HG03135 (cell line): ENCODE results near the gene SERPINB12.
A peak's percentile ranks its signal among the peaks of the same experiment; 100 is the strongest.

ENCODE experiments used
- ATAC-seq: cut with Tn5 transposase; IDR thresholded peaks from one replicate; pipeline ENCODE4 v1.9.1; 2021; ENCODE audit warnings: mild to moderate bottlenecking, moderate library complexity; ENCODE audit not compliant: unreplicated experiment

The SERPINB12 gene

DNA sequence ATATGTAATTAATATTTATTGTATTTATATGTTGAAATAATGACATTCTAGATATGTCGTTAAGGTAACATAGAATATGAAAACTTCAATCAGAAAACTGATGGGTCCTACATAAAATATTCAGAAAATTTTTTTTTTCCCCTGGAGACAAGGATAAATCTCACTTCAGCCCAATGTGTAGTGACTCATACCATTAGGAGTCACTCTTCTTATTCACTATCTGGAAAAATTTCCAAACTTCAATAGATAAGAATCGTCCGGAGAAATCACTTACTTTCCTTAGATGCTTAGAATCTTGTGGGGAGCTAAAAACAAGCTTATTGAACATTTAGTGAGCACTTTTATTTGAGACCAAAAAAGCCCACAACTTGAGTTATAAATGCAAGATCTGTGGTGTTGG, 49.6 kb downstream of the SERPINB12 start:
- ATAC-seq = no peak

DNA sequence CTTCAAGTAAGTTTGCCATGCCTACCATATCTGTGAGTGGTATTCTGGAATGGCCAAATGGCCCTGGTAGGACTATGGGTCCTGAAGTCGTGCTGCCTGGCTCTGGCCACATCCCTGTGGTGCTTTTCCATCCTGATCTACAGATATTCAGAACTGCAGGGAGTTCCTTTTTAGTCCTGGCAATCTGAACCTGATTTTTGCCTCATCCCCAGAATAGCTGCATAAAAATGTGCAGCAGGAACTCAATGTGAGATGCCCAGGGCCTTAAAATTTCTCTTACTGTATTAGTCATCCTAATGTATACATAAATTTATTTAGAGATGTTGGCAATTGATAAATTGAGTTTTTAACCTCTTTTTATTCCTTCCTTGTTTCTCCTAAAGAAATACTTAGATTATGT, 50.3 kb downstream of the SERPINB12 start:
- no peak for ATAC-seq

DNA sequence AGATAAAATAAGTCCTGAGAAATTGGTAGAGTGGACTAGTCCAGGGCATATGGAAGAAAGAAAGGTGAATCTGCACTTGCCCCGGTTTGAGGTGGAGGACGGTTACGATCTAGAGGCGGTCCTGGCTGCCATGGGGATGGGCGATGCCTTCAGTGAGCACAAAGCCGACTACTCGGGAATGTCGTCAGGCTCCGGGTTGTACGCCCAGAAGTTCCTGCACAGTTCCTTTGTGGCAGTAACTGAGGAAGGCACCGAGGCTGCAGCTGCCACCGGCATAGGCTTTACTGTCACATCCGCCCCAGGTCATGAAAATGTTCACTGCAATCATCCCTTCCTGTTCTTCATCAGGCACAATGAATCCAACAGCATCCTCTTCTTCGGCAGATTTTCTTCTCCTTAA, 54.8 kb downstream of the SERPINB12 start:
- ATAC-seq = no peak

DNA sequence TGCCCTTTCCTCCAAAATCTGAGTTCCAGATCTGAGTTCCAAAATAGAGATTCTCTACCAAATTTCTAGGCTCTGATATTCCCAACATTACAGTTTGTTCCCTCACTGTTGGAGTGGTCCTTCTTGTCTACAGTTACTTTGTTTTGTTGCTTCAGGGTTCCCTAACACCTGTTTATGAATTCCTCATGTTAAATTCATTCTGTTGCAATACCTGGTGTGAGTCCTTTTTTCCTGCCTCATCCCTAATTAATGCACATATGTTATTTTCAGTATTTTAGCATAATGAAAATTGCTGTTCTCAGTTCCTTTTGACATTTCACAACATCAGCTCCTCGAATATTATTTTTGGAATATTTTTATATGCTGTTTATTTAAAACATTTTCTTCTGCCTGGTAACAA, 61.2 kb downstream of the SERPINB12 start:
- no peak for ATAC-seq

DNA sequence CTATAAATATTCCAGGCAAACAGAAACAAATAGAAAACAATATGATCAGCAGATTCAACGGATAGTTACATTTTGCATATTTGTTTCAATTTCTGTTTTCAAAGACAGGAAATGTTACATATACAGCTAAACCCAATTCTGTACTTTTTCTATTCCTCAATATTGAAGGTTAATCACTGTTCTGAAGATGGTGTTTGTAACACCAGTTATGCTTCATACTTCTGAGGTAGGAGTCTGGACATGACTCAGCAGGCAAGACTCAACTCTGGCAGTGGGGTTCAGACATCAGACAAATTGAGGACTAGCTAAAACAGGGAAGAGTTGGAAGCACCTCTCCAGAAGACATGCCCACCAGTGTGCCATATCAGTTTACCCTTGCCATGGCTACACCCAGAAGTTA, 61.6 kb downstream of the SERPINB12 start:
- ATAC-seq = peak; percentile 87

DNA sequence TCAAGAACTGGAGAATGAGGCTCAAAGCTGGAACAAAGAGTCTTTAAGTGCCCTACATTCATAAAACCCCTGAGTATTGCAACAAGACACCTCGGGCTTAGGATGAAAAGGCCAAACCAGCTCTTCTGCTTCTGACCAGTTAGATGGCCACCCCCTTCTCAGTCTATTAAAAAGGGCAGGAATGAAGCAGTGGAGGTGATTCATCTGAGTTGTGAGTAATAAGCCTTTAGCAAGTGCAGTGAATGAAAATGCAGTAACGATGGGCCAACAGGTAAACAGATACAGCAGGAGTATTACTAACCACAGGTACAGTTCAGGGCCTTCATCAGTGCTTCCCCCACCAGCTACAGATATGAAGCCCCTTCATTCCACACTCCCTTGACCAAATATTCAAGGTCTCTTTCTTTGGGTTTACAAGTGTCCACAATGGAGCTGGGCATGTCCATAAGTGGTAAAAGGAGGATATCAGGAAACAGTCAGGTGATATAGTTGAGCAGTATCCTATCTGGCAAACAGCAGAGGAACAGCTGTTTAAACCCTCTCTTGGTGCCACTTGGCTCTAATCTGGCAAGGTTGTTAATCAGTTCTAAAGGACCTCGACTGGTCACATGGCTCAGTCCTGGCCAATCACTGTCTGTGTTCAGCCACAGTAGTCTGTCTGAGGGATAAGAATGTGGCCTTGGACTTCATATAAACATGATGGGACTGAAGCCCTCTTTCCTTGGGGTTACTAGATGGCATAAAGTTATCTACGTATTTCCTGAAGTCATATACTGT, 62.8 kb downstream of the SERPINB12 start:
- no peak for ATAC-seq

DNA sequence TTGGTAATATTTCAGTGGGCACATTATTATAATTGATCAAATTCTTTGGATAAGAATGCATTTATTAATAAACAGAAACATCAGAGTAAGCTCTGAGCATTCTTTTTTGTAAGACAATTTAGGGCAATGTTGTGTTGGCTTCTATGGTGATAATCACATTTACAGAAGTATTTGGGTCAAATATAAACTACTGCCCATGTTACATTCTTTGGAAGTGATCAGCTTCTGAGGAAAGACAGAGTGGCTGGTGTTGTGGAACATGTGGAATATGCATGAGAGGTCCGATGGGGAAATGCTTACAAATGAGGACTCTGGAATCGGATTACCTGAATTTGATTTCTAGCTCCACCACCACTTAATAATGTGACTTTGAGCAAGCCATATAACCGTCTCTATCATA, 64.4 kb downstream of the SERPINB12 start:
- ATAC-seq = no peak

DNA sequence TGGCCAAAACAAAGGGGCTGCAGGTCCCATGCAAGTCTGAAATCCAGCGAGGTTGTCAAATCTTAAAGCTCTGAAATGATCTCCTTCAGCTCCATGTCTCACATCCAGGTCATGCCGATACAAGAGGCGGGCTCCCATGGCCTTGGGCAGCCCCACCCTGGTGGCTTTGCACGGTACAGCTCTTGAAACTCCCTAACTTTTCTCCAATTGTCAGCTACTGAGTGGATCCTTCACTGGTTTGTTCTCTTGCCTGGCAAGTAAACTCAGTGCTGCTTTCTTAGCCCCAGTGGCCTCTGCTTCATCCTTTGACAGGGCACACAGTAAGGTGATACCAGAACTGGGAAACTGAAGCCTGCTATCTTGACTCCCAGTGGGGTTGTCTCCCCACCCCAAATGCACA, 71.3 kb downstream of the SERPINB12 start:
- no peak for ATAC-seq

DNA sequence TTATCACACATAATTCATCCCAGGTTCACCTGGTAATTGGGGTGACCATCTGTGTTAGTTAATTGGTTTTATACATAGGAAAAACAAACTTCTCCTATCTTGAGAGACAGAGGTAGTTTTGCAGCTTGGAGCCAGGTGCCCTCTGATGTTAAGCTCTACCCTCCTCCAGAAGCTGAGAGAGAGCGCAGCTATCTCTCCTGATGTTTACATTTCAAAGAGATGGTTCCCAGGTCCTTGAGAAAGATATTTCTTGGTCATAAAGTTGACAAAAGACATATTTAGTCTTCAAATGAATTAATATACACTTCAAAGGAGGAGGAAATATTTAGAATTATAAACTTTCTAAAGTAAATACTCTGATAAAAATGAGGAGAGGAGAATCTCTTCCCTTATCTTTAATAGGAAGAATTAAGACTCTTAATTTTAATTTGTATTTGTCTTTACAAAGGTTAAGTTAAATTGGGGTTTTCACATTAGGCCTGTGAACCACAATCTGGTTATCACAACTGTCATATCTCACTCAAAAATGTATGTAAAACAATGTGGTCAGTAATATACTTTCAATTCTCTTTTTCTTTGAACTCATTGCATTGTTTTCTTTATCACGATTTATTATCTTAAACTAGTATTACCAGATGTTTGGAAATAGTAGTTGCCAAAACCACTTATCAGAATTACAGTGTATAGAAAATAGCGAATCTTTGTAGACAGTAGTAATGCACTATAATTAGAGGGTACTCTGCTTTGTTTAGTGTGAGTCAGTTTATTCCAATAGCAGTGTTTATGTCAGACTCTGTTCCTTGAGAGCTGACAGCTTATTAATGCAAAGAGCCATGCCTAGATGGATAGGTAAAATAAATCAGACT, 75.1 kb downstream of the SERPINB12 start:
- peak; percentile 76 for ATAC-seq

DNA sequence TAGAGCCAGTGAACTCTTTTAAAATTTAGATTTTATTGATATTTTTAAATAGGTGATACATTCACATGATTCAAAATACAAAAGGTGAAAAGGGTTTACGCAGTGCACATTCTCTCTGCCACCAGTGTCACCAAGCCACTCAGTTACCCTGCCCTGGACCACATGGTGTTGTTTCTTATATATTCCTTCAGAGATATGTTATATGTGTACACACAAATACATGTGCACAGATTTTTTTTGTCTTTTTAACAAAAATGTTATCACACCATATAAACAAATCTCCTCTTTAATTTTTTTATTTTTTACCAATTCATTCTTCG, 75.7 kb downstream of the SERPINB12 start:
- ATAC-seq = no peak
